SKM-1 treated with dmso at 0.1 percent for 144 hours (cell line): ENCODE data around the gene RASA4B.
"Not testable (repeated sequence)": the region's sequence is repeated elsewhere in the genome, so short reads cannot be mapped to it uniquely, and the experiment has no call there.

Experiments
- DNase-seq: peaks from one replicate; lab custom pipeline; 2025; ENCODE audit not compliant: unreplicated experiment; lab: John Stamatoyannopoulos, UW

Gene RASA4B

DNA sequence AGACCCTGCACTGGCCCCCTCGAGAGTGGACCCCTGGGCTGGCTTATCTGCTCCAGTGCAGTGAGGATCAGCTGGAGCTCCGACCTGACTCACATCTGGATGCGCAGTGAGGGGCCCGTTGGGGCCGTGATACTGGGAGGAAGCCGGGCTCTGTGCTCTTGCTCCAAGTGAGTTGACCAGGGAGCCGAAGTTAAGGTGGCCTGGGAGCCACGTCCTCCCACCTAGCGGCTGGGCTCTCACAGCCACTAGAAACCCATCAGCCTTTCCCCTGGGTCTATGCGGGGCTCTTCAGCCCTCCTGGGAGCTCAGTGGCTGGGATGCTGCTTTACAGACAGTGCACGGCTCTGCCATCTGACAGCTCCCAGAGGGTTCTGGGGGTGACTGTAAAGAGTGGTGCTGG is 62.0 kb downstream of the RASA4B start:
- DNase-seq, result no peak

DNA sequence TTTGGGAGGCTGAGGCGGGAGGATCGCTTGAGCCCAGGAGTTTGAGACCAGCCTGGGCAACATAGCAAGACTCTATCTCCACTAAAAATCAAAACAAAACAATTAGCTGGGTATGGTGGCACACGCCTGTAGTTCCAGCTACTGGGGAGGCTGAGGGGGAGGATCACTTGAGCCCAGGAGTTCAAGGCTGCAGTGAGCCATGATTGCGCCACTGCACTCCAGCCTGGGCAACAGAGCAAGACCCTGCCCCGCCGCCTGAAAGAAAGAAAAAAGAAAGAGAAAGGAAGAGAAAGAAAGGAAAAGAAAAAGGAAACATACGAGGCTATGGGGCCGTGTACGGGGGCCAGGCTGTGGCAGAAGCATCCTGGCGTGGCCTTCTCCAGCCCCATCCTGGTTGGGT is 62.6 kb downstream of the RASA4B start:
- not testable (repeated sequence) for DNase-seq

DNA sequence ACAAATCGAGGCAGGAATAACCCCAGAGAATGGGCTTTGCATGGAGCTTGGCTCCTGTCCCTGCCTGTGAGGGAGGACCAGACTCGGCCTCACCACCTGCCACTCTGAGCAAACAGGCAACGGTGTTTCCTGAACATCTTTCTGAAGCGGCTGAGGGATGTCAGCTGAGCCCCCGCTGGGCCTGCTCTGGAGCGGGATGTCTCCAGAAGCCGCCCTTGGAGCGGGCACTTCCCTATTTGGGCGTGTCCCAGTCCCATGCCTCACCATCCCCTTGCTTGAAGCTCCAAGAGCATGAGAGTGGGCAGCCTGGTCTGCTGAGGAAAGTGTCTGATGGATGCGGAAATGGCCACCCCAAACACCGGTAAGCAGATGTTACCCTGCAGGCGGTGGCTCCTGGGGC is 63.1 kb downstream of the RASA4B start:
- no peak for DNase-seq

DNA sequence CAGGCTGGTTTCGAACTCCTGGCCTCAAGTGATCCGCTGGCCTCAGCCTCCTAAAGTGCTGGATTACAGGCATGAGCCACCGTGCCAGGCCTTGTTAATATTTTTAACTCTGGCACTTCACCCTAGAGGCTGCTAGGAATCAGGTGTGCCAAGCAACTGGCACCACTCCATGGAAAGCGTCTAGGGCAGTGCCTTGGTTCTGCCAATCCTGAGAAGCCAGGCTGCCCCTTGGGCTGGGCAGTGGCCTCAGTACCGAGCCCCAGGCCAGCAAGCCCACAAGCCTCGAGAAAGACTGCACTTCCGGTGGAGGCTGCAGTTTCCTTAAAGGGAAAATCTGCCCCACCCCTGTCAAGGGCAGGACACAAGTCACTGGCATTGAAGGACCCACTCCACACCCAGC is 64.3 kb downstream of the RASA4B start:
- DNase-seq, result no peak

DNA sequence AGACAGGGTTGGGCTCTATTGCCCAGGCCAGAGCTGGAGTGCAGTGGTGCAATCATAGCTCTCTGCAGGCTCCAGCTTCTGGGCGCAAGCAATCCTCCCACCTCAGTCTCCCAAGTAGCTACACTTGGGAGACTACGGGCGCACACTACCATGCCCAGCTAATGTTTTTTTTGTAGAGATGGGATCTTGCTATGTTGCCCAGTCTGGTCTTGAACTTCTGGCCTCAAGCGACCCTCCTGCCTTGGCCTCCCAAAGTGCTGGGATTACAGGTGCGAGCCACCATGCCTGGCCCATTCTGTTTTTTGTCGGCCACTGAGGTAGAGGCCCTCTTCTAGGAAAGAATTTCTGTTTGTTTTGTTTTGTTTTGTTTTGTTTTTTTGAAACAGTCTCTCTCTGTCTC is 65.1 kb downstream of the RASA4B start:
- DNase-seq, result no peak

DNA sequence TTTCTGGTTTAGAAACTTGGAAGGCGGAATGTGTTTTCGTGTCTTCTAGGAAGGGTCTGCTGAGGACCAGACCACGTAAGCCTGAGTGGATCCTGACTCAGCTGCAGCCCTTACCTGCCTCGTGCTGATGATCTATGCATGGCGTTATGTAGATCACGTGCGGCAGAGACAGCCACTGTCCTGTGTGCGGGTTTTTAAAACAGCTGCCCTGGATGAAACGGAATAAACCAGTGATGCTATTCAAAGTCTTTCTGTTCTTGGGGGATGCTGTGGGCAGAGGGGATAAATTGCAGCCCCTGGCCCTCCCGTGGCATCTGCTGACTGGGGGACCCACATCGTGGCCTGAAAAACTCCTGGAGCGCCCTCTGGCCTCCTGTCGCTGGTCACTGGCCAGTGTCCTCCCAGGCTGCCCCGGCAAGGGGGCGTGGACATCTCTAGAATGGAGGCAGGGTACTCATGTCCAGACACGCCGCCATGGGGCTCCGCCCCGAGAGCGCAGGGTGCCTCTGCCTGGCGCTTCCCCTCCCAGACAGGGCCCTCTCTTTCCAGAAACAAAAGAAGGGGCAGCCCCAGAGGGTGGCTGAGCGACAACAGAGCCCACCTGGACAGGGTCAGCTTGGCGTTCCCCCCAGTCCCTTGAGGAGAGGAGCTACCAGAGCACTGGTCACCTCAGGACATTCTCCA is 66.1 kb downstream of the RASA4B start:
- DNase-seq, result no peak

DNA sequence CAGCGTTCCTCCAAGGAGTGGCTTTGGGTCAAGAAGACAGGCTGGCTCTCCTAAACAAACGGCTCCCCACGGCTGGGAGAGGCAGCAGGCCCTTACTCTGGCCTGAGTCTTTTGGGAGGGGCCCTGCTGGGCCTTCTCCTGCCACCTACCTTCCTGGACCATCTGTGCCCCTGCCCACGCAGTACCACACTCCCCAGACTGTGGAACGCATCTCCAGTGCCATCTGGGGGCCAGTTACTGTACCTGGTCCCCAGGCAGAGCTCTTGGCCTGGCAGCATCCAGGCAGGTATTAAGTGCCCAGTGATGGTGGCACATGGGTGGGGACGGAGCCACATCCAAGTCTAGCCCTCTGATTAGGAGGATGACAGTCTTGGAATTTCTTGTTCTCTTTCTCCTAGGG is 67.3 kb downstream of the RASA4B start:
- no peak for DNase-seq

GRCh38 chr7:102449136-102449535 is 68.4 kb downstream of the RASA4B start:
- DNase-seq, result no peak

GRCh38 chr7:102447311-102447710 is 70.3 kb downstream of the RASA4B start:
- no peak for DNase-seq

GRCh38 chr7:102446387-102447156 is 71.0 kb downstream of the RASA4B start:
- no peak for DNase-seq

DNA sequence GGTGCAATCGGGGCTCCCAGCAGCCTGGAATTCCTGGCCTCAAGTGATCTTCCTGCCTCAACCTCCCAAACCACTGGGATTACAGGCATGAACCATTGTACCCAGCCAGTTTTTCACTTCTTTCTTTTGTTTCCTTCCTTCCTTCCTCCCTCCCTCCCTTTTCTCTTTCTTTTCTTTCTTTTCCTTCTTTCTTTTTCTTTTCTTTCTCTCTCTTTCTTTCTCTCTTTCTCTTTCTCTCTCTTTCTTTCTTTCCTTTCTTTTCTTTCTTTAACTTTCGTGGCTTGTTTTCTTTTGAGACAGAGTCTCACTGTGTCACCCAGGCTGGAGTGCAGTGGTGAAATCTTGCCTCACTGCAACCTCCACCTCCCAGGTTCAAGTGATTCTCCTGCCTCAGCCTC is 71.9 kb downstream of the RASA4B start:
- DNase-seq, result no peak

DNA sequence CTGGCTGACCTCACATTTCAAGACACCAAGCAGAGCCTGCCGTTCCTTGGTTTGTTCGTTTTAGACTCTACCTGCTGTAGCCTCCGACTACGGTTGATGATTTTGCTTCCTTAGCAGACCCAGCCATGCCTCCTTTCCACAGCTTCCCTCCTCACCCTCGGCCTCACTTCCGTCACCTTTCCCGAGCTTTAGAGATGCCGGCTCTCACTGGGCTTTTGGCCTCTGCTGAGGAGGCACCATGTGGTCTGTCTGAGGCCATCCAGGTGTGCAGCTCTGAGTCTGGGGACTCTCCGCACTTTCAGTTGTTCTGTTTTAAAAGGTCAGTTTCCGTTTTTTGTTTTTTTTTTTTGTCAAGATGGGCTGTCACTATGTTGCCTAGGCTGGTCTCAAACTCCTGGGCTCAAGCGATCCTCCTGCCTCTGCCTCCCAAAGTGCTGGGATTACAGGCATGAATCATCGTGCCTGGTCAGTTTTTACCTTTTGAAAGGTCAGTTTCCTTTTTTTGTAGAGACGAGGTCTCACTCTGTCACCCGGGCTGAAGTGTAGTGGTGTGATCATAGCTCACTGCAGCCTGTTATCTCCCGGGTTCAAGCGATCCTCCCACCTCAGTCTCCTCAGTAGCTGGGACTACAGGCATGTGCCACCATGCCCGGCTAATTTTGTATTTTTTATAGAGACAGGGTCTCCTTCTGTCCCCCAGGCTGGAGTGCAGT is 72.5 kb downstream of the RASA4B start:
- no peak for DNase-seq

DNA sequence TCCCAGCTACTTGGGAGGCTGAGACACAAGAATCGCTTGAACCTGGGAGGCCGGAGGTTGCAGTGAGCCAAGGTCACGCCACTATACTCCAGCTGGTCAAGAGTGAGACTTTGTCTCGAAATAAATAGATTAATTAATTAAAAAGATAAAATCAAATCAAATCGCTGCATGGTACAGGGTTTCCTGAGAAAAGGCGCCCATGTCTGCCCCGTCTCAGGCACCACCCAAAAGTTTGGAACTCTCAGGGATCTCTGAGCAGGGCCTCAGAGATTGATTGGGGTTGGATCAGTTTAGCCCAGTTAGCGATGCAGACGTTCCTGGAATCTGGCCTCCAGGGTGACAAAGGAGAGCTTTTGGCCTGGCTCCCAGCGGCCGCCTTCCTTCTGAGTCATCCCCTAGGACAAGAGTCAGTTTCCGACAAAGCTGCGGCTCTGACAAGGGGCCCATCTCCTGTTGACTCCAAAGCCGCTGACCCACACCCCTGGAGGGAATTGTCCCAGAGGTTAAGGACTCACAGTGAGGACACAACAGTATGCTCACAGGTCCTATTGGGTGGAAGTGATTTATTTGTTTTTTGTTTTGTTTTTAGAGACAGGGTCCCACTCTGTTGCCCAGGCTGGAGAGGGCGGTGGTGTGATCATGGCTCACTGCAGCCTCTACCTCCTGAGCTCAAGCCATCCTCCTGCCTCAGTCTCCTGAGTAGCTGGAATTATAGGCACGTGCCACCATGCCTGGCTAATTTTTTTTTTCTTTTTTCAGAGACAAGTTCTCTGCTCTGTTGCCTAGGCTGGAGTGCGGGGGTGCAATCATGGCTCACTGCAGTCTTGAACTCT is 77.4 kb downstream of the RASA4B start:
- no peak for DNase-seq

DNA sequence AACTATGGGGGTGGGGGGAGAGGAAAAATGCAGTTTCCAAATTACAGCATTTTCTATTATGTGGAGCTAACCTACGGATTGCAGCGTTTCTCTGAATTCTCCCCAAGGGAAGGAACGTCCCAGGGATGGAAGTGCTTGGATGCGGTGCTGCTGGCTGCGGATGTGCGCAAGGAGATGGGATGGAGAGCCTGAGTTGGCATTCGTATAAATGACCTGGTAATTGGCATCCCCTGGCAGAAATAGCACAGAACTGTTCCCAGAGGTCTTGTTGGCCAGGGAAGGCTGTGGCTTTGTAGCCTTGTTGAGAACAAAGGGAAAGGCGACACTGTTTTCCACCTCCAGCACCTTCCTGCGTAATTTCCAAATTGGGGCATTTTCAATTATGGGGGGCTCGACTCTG is 81.5 kb downstream of the RASA4B start:
- DNase-seq, result no peak

DNA sequence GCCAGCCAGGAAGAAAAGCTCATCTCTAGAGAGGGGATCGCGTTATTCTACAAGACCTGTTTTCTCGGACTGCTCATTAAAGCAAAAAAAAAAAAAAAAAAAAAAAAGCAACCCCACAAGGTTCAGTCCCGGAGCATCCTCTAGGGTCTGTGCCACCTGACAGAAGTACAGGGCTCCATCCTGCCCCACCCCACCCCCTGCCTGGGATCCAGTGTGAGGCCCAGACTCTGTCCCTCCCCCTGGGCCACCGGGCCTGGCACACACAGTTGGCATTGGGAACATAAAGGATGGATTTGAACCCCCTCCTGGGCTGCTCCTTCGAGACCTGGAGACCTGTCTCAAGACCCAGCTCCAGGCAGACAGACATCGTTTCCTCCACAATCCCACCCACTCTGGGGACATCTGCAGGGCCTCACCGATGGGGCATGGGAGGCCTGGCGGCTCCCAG is 83.5 kb downstream of the RASA4B start:
- DNase-seq, result no peak

DNA sequence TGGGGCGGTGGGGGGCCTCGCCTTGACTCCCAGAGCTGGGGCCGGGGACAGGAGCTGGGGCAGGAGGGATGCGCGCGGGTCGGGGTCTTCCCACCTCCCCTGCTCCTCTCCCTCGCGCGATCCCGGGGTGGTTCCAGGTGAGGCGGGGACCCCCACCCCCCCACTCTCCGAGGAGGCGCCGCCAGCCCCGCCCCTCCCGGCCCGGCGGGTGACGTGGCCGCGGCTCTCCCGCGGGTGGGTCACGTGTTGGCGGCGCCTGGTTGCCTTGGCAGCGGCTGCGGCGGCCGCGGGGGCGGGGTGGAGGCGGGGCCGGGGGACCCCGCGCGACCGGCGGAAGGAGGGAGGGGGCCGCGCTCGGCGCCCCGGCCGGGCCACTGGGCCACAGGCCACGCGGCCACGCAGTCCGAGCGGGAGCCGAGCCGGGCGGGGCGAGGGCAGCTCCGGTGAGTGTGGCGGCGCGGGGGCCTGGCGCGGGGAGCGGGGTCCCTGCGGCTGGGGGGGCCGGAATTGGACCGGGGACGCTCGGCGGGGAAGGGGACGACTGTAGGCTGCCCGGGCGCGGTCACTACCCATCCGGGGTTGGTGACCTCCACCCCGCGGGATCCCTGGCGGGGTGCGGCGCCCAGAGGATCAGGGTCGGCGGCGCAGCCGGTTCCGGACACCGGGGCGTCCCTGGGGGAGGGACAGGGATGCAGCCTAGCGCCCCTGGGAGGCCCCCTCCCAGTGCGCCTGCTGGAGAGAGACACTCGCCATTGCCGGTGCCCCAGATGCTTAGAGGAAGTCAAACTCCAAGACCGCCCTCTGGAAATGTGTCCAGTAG is 84.1 kb downstream of the RASA4B start, which contains the start of gene ORAI2:
Gene ORAI2, plus strand, starts transcription at position 357 of the 820 bp plus-strand sequence. CDS start 5,382 bp downstream, outside the sequence.
- peak; percentile 41 for DNase-seq
